PC-9 (cell line): Measurements from ENCODE around the gene CBX7. TPM values are rescaled to one million over a fixed set of nuclear protein-coding genes. Genes with fewer than 3 reads are reported as not detected.
A peak's percentile ranks its signal among the peaks of the same experiment; 100 is the strongest.

Experiments used
- BruUV-seq: library from RNA; stranded (reverse); fragments of 400-500 nt; replicated peaks from 2 replicates; lab custom pipeline; 2021; lab: Mats Ljungman, UMichigan
- CTCF ChIA-PET: fragments of 300-600 bp; sonication (Branson Sonifier 250); formaldehyde crosslinking; loops from one replicate; lab custom pipeline; 2022; ENCODE audit warnings: antibody characterized with exemption; lab: Charles Lee
- POLR2A ChIA-PET: fragments of 300-600 bp; sonication (Branson Sonifier 250); formaldehyde crosslinking; loops from one replicate; lab custom pipeline; 2022; ENCODE audit warnings: antibody characterized with exemption; ENCODE audit not compliant: unreplicated experiment; lab: Charles Lee
- DNase-seq, 2 experiments: peaks; one replicate each; pipeline versions ENCODE4 v3.0.0 to v3.0.0-alpha.2; 2015 to 2022; ENCODE audit warnings: mixed read lengths in 1 of 2
- H2AFZ ChIP-seq: fragments of 200-600 bp; sonication (generic); 2 replicates; pipeline ENCODE4 v1.8.1; 2017; ENCODE audit warnings: antibody characterized with exemption
- H3F3A ChIP-seq: fragments of 200-600 bp; sonication (generic); 2 replicates; pipeline ENCODE4 v1.8.1; 2017; ENCODE audit warnings: antibody characterized with exemption, mild to moderate bottlenecking, low read depth; ENCODE audit not compliant: insufficient read depth
- H3K27ac ChIP-seq: fragments of 200-600 bp; sonication (generic); 2 replicates; pipeline ENCODE4 v1.6.1; 2016; ENCODE audit warnings: mixed run types
- H3K27me3 ChIP-seq: fragments of 200-600 bp; sonication (generic); 2 replicates; pipeline ENCODE4 v1.6.1; 2016; ENCODE audit warnings: low read depth, mixed run types; ENCODE audit not compliant: insufficient read depth
- H3K36me3 ChIP-seq: fragments of 200-600 bp; sonication (generic); 2 replicates; pipeline ENCODE4 v1.6.1; 2016; ENCODE audit warnings: low read depth, mixed run types
- H3K4me1 ChIP-seq: fragments of 200-600 bp; sonication (generic); replicated peaks from 2 replicates; pipeline ENCODE4 v1.6.1; 2016; ENCODE audit warnings: mixed run types; ENCODE audit not compliant: insufficient read depth
- H3K4me2 ChIP-seq: fragments of 200-600 bp; sonication (generic); 2 replicates; pipeline ENCODE4 v1.6.1; 2017; ENCODE audit warnings: mixed run types
- H3K4me3 ChIP-seq: fragments of 200-600 bp; sonication (generic); 2 replicates; pipeline ENCODE4 v1.6.1; 2016; ENCODE audit warnings: mixed run types
- H3K79me2 ChIP-seq: fragments of 200-600 bp; sonication (generic); 2 replicates; pipeline ENCODE4 v1.6.1; 2017; ENCODE audit warnings: low read depth, mixed run types
- H3K9me2 ChIP-seq: fragments of 200-600 bp; sonication (generic); 2 replicates; pipeline ENCODE4 v1.8.1; 2017; ENCODE audit warnings: mild to moderate bottlenecking; ENCODE audit not compliant: insufficient read depth
- H3K9me3 ChIP-seq: fragments of 200-600 bp; sonication (generic); 2 replicates; pipeline ENCODE4 v1.8.1; 2016; ENCODE audit warnings: low read depth; ENCODE audit not compliant: insufficient read depth
- H4K20me1 ChIP-seq: fragments of 200-600 bp; sonication (generic); 2 replicates; pipeline ENCODE4 v1.8.1; 2017; ENCODE audit not compliant: insufficient read depth
- CTCF ChIP-seq: fragments of 200-600 bp; sonication (generic); conservative IDR thresholded peaks from 2 replicates; pipeline ENCODE4 v1.6.1; 2017; ENCODE audit warnings: mixed run types, antibody characterized with exemption, mild to moderate bottlenecking, moderate library complexity
- EZH2 ChIP-seq: fragments of 200-600 bp; sonication (generic); IDR thresholded peaks from 2 replicates; pipeline ENCODE4 v1.8.0; 2017; ENCODE audit warnings: antibody characterized with exemption, low read depth
- intact Hi-C: fragments of 100-400 bp; cut with micrococcal nuclease; formaldehyde crosslinking; loops from one replicate; pipeline ENCODE4 v1.10.0; 2022; ENCODE audit not compliant: unreplicated experiment
- total RNA-seq: library from RNA; stranded (reverse); gene quantifications from 2 replicates; pipeline ENCODE4 v1.2.3, GENCODE V29; 2021

The CBX7 gene
- total RNA-seq, 1 experiment from 2014 or later: 29.1 TPM

GRCh38 chr22:39176714-39177455 is 24.4 kb upstream of the CBX7 start:
- Histone ChIP-seq H3F3A (peaks cover 61% of the 10 kb centered on the region), H3K9me3 (no peaks in the 10 kb centered on the region), H2AFZ (no peak overlapping the region), H3K27me3 (no peaks in the 10 kb centered on the region), H3K27ac (no peak overlapping the region), H3K4me3 (no peak overlapping the region), H4K20me1 (no peaks in the 10 kb centered on the region), H3K9me2 (no peaks in the 10 kb centered on the region), H3K4me2 (peak overlapping the region; percentile 74), H3K4me1 (peaks cover 52% of the 10 kb centered on the region), H3K36me3 (no peaks in the 10 kb centered on the region), H3K79me2 (no peaks in the 10 kb centered on the region)
- ChIA-PET POLR2A (interaction anchor here (0.6 to 0.7 kb wide), 2 partner anchors 31 to 192 kb away, joined by 5 to 6 read pairs; no protein-coding TSS in a partner anchor), CTCF (interaction anchor here (1.0 to 1.8 kb wide), 2 partner anchors 29 to 134 kb away, joined by 3 to 7 read pairs; no protein-coding TSS in a partner anchor)
- DNase-seq: no peak
- intact Hi-C loops: no loop called here
- TF ChIP-seq EZH2: no peak
- TF ChIP-seq CTCF: no peak
- BruUV-seq: no TSS peak

- TF ChIP-seq CTCF (no peak), EZH2 (no peak)
- DNase-seq: peak; percentile 77 to 89
- CTCF ChIA-PET: interaction anchor here (1.8 kb wide), 1 partner anchor 30 kb away, joined by 7 read pairs; no protein-coding TSS in a partner anchor
- no peaks in the 10 kb centered on the region for H3K9me2 ChIP-seq
- no peaks in the 10 kb centered on the region for H4K20me1 ChIP-seq
- peak overlapping the region; percentile 72 for H3K27ac ChIP-seq
- peaks cover 56% of the 10 kb centered on the region for H3K4me1 ChIP-seq
- POLR2A ChIA-PET: interaction anchor here (0.5 to 1.0 kb wide), 3 partner anchors 32 to 143 kb away, joined by 4 to 6 read pairs (median 5); partner anchors contain the start of gene RPL3
- intact Hi-C loops: no loop called here
- no peak overlapping the region for H2AFZ ChIP-seq
- H3K36me3 ChIP-seq: no peaks in the 10 kb centered on the region
- peaks cover 61% of the 10 kb centered on the region for H3F3A ChIP-seq
- no peaks in the 10 kb centered on the region for H3K27me3 ChIP-seq
- H3K9me3 ChIP-seq: no peaks in the 10 kb centered on the region
- no peaks in the 10 kb centered on the region for H3K79me2 ChIP-seq
- H3K4me3 ChIP-seq: no peak overlapping the region; the same call in 1 of the 2 replicates
- H3K4me2 ChIP-seq: peak overlapping the region; percentile 74
- no TSS peak for BruUV-seq
Measured at GRCh38 chr22:39176143-39176713, 23.7 kb upstream of the CBX7 start.

GRCh38 chr22:39175353-39176142 is 23.1 kb upstream of the CBX7 start:
- Histone ChIP-seq H4K20me1 (no peaks in the 10 kb centered on the region), H3K4me2 (peak overlapping the region; percentile 74), H3K36me3 (no peaks in the 10 kb centered on the region), H3K9me2 (no peaks in the 10 kb centered on the region), H3K4me3 (no peak overlapping the region; the same call in 1 of the 2 replicates), H3K9me3 (no peaks in the 10 kb centered on the region), H3K27me3 (no peaks in the 10 kb centered on the region), H3F3A (peaks cover 61% of the 10 kb centered on the region), H3K4me1 (peaks cover 60% of the 10 kb centered on the region), H2AFZ (no peak overlapping the region), H3K27ac (peak overlapping the region; percentile 72), H3K79me2 (no peaks in the 10 kb centered on the region)
- BruUV-seq: TSS peak; percentile 42
- peak; percentile 85 to 89 for DNase-seq
- intact Hi-C loops: loop anchor here (1.0 kb wide), 1 partner anchor 141 kb away; no protein-coding TSS in a partner anchor
- TF ChIP-seq EZH2: no peak
- TF ChIP-seq CTCF: no peak
- POLR2A ChIA-PET: interaction anchor here (0.5 to 1.1 kb wide), 7 partner anchors 30 to 191 kb away, joined by 3 to 6 read pairs (median 6); partner anchors contain the start of gene RPL3
- CTCF ChIA-PET: interaction anchor here (0.6 to 1.8 kb wide), 2 partner anchors 31 to 1156 kb away, joined by 6 to 7 read pairs; no protein-coding TSS in a partner anchor
